ENCODE data around the gene SCMH1. TPM values are rescaled to one million over a fixed set of nuclear protein-coding genes. Genes with fewer than 3 reads are reported as not detected.

SCMH1 gene
- total and polyA plus RNA-seq, 4 donors, result 6.6 to 12.8 (median 10.5) TPM

- Histone ChIP-seq H3K4me3 (ENCODE audit: low read depth in 1 of 3, low read length in 3 of 3) (no peak overlapping the region), H3K27ac (ENCODE audit: low read depth in 1 of 2, low read length in 2 of 2) (no peak overlapping the region), H3K9ac (ENCODE audit: low read depth in 1 of 2, low read length in 2 of 2) (no peak overlapping the region), H3K27me3 (ENCODE audit: control insufficient read depth in 4 of 4, insufficient read depth in 4 of 4, low read length in 3 of 4) (no peaks in the 10 kb centered on the region), H3K9me3 (ENCODE audit: control insufficient read depth in 4 of 4, low read length in 3 of 4) (no peaks in the 10 kb centered on the region), H3K36me3 (ENCODE audit: control insufficient read depth in 4 of 4, insufficient read depth in 3 of 4, low read depth in 1 of 4, low read length in 3 of 4) (peaks cover 2 to 27% (median 13%) of the 10 kb centered on the region in 4 donors), H3K4me1 (ENCODE audit: control insufficient read depth in 4 of 4, insufficient read depth in 4 of 4, low read length in 3 of 4) (no peaks in the 10 kb centered on the region)
- WGBS, result 90% methylated on average over 3 of the region's 3 CpGs
- TF ChIP-seq YY1 (IDR thresholded peaks at IDR 0.05), result no peak
- TF ChIP-seq ZBTB33 (IDR thresholded peaks at IDR 0.05), result no peak
- no peak for TF ChIP-seq NR2F2 (IDR thresholded peaks at IDR 0.05)
- no peak for TF ChIP-seq REST (IDR thresholded peaks at IDR 0.05)
- no peak for DNase-seq (ENCODE audit: low spot score)
These were observed 221.5 kb downstream of the SCMH1 start for GRCh38 chr1:41020654-41021053.

GRCh38 chr1:41020109-41020576, 222.0 kb downstream of the SCMH1 start:
- 96% methylated on average over 17 of the region's 17 CpGs for WGBS
- no peak for TF ChIP-seq HNF4G (IDR thresholded peaks at IDR 0.05)
- Histone ChIP-seq H3K9me3 (ENCODE audit: control insufficient read depth in 4 of 4, low read length in 3 of 4) (no peaks in the 10 kb centered on the region), H3K27ac (ENCODE audit: low read depth in 1 of 2, low read length in 2 of 2) (no peak overlapping the region), H3K36me3 (ENCODE audit: control insufficient read depth in 4 of 4, insufficient read depth in 3 of 4, low read depth in 1 of 4, low read length in 3 of 4) (peaks cover 2 to 28% (median 14%) of the 10 kb centered on the region in 4 donors), H3K9ac (ENCODE audit: low read depth in 1 of 2, low read length in 2 of 2) (no peak overlapping the region), H3K27me3 (ENCODE audit: control insufficient read depth in 4 of 4, insufficient read depth in 4 of 4, low read length in 3 of 4) (no peaks in the 10 kb centered on the region), H3K4me1 (ENCODE audit: control insufficient read depth in 4 of 4, insufficient read depth in 4 of 4, low read length in 3 of 4) (no peaks in the 10 kb centered on the region), H3K4me3 (ENCODE audit: low read depth in 1 of 3, low read length in 3 of 3) (no peak overlapping the region)
- no peak for DNase-seq (ENCODE audit: low spot score)

DNA sequence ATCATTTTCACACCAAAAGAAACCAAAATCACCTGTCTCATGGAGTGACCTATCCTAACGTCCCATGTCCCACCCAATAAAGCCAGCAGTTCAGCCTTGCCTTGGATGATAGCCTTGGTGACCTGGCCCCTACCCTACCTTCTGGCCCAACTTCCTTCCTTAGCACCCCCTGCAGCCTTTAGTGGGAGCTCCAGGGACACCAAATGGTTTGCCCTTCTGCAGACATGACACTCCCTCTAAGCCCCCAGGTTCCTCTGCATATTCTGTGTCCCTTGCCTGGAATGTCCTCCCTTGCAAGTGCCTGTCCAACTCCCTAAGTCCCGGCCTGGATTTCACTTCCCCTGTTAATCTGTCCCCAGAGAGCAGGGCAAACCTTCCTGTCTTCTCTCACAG, 222.8 kb downstream of the SCMH1 start:
- Histone ChIP-seq H3K4me3 (ENCODE audit: low read depth in 1 of 3, low read length in 3 of 3) (no peak overlapping the region), H3K9ac (ENCODE audit: low read depth in 1 of 2, low read length in 2 of 2) (no peak overlapping the region), H3K27ac (ENCODE audit: low read depth in 1 of 2, low read length in 2 of 2) (no peak overlapping the region), H3K27me3 (ENCODE audit: control insufficient read depth in 4 of 4, insufficient read depth in 4 of 4, low read length in 3 of 4) (no peaks in the 10 kb centered on the region), H3K4me1 (ENCODE audit: control insufficient read depth in 4 of 4, insufficient read depth in 4 of 4, low read length in 3 of 4) (no peaks in the 10 kb centered on the region), H3K9me3 (ENCODE audit: control insufficient read depth in 4 of 4, low read length in 3 of 4) (no peaks in the 10 kb centered on the region), H3K36me3 (ENCODE audit: control insufficient read depth in 4 of 4, insufficient read depth in 3 of 4, low read depth in 1 of 4, low read length in 3 of 4) (peaks cover 2 to 35% (median 15%) of the 10 kb centered on the region in 4 donors)
- DNase-seq (ENCODE audit: low spot score), result no peak
- whole genome bisulfite sequencing, result 75% methylated on average over 2 of the region's 2 CpGs
- TF ChIP-seq, protein P1, sequence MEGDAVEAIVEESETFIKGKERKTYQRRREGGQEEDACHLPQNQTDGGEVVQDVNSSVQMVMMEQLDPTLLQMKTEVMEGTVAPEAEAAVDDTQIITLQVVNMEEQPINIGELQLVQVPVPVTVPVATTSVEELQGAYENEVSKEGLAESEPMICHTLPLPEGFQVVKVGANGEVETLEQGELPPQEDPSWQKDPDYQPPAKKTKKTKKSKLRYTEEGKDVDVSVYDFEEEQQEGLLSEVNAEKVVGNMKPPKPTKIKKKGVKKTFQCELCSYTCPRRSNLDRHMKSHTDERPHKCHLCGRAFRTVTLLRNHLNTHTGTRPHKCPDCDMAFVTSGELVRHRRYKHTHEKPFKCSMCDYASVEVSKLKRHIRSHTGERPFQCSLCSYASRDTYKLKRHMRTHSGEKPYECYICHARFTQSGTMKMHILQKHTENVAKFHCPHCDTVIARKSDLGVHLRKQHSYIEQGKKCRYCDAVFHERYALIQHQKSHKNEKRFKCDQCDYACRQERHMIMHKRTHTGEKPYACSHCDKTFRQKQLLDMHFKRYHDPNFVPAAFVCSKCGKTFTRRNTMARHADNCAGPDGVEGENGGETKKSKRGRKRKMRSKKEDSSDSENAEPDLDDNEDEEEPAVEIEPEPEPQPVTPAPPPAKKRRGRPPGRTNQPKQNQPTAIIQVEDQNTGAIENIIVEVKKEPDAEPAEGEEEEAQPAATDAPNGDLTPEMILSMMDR (IDR thresholded peaks at IDR 0.05; ENCODE audit: low read depth, low read length, missing input control), result no peak
- TF ChIP-seq GABPA (IDR thresholded peaks at IDR 0.05 in 1 of 2, conservative IDR thresholded peaks at IDR 0.05 in 1 of 2), result no peak
- no peak for TF ChIP-seq NR2F2 (IDR thresholded peaks at IDR 0.05)
